ENCODE measurements around the gene ROR1.

DNA sequence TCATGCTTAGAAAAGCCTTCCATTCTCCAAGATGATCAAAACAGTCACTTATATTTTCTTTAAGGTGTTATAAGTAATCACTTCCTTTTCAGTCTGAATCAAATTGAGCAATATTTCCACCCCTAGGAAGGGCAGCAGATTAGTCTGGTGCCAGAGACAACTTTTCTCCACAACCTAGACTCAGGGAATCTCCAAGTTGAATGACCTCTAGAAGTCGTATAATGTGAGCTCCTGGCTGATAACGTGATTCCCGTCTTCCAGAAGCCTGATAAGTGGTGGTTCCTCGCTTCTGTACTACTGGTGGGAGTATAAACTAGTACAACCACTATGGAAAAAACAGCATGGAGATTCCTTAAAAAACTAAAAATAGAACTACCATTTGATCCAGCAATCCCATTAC is 251.2 kb downstream of the ROR1 start:
- TF ChIP-seq, protein P1, sequence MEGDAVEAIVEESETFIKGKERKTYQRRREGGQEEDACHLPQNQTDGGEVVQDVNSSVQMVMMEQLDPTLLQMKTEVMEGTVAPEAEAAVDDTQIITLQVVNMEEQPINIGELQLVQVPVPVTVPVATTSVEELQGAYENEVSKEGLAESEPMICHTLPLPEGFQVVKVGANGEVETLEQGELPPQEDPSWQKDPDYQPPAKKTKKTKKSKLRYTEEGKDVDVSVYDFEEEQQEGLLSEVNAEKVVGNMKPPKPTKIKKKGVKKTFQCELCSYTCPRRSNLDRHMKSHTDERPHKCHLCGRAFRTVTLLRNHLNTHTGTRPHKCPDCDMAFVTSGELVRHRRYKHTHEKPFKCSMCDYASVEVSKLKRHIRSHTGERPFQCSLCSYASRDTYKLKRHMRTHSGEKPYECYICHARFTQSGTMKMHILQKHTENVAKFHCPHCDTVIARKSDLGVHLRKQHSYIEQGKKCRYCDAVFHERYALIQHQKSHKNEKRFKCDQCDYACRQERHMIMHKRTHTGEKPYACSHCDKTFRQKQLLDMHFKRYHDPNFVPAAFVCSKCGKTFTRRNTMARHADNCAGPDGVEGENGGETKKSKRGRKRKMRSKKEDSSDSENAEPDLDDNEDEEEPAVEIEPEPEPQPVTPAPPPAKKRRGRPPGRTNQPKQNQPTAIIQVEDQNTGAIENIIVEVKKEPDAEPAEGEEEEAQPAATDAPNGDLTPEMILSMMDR (conservative IDR thresholded peaks at IDR 0.05; ENCODE audit: low read length), result no peak
- TF ChIP-seq EZH2phosphoT487 (IDR thresholded peaks at IDR 0.05; ENCODE audit: borderline replicate concordance, low read depth, low read length), result no peak

Measured in OCI-LY7 (cell line).